Measurements from ENCODE around the gene MIP. TPM values are rescaled to one million over a fixed set of nuclear protein-coding genes. Genes with fewer than 3 reads are reported as not detected.
A peak's percentile ranks its signal among the peaks of the same experiment; 100 is the strongest.
"Not testable (repeated sequence)": the region's sequence is repeated elsewhere in the genome, so short reads cannot be mapped to it uniquely, and the experiment has no call there.

Gene MIP
- total RNA-seq = not detected
- long read RNA-seq, donor 1 = 0 reads
- long read RNA-seq, donor 2 = 0 reads

DNA sequence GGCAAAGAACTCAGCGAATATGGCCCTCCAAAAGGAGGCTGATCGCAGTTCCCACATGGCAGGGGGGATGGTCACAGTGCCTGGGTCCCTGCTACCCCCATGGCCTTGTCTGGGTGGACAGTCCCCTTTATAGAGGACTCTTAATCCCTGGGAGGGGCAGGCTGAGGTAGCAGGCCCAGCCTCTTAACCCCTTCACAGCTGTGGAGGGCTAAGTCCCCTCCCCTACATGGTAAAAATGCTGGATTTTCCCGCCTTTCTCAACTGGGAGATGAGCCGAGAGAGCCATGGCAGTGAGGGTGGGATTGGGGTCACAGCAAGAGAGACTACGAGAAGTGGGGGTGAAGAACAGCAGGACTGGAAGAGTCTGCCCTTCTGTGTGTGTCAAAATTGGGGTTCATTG, at the start of gene MIP:
MIP (minus strand) TSS at position 101 of the 400 bp plus-strand sequence; CDS start at position 57, 44 bp downstream.
- H3K4me1 ChIP-seq (ENCODE audit: low read depth) = no peaks in the 10 kb centered on the region
- no peak for TF ChIP-seq CTCF (IDR thresholded peaks at IDR 0.05)
- no peak within 1 kb of the TSS for H3K4me3 ChIP-seq
- ATAC-seq (no peak), DNase-seq (no peak)
- H3K9me3 ChIP-seq = no peaks in the 10 kb centered on the region
- no peaks in the 10 kb centered on the region for H3K36me3 ChIP-seq (ENCODE audit: low read depth)
- intact Hi-C loops (cut with DNase I, micrococcal nuclease) = no loop called here

DNA sequence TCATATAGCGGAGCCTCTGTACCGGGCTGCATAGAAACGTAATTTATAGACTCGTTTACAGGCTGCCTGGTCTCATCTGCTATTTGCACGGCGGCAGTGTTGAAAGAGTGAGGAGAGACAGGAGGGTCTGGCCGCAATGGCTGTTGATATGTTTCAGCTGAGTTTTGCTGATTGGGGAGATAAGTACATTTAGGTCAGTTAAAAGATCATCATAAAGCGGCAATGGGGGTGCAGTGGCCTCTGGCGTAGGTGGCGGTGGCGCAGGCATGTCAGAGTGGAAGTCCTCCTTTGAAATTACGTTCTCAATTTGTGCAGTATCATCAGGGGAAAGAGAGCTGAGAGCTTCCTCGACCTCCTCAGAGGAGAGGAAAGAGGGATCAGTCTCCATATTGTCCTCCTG, 45.4 kb upstream of the MIP start:
- DNase-seq; H3K9me3 ChIP-seq; H3K36me3 ChIP-seq (ENCODE audit: low read depth); ATAC-seq; H3K4me3 ChIP-seq; intact Hi-C loops (cut with DNase I, micrococcal nuclease); H3K4me1 ChIP-seq (ENCODE audit: low read depth): not testable (repeated sequence)

DNA sequence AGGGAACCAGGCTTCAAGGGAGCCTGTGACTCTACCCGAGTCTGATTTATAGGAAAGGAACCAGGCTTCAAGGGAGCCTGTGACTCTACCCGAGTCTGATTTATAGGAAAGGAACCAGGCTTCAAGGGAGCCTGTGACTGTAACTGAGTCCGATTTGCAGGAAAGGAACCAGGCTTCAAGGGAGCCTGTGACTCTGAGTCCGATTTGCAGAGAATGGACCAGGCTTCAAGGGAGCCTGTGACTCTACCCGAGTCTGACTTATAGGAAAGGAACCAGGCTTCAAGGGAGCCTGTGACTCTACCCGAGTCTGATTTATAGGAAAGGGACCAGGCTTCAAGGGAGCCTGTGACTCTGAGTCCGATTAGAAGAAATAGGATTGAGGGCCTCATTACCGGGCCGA, 45.0 kb upstream of the MIP start:
- intact Hi-C loops (cut with DNase I, micrococcal nuclease); DNase-seq; H3K4me1 ChIP-seq (ENCODE audit: low read depth); ATAC-seq; H3K36me3 ChIP-seq (ENCODE audit: low read depth); H3K9me3 ChIP-seq; H3K4me3 ChIP-seq: not testable (repeated sequence)

- H3K9me3 ChIP-seq; H3K4me3 ChIP-seq; ATAC-seq; intact Hi-C loops (cut with DNase I, micrococcal nuclease); H3K4me1 ChIP-seq (ENCODE audit: low read depth); DNase-seq; H3K36me3 ChIP-seq (ENCODE audit: low read depth): not testable (repeated sequence)
Measured at GRCh38 chr12:56498126-56498902, 43.9 kb upstream of the MIP start.

- peak in 2 of 3 donors; percentile 73 to 77 for DNase-seq
- ATAC-seq; intact Hi-C loops (cut with DNase I, micrococcal nuclease); H3K4me3 ChIP-seq; H3K36me3 ChIP-seq (ENCODE audit: low read depth); H3K9me3 ChIP-seq; H3K4me1 ChIP-seq (ENCODE audit: low read depth): not testable (repeated sequence)
- TF ChIP-seq CTCF (IDR thresholded peaks at IDR 0.05) = peak; percentile 19
Measured at GRCh38 chr12:56496704-56497103, 42.2 kb upstream of the MIP start.

DNA sequence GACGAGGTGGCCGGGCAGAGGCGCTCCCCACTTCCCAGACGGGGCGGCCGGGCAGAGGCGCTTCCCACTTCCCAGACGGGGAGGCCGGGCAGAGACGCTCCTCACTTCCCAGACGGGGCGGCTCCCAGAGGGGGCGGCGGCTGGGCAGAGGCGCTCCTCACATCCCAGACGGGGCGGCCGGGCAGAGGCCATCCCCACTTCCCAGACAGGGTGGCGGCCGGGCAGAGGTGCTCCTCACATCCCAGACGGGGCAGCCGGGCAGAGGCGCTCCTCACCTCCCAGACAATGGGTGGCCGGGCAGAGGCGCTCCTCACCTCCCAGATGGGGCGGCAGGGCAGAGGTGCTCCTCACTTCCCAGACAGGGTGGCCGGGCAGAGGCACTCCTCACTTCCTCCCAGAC, 40.0 kb upstream of the MIP start:
- DNase-seq; H3K36me3 ChIP-seq (ENCODE audit: low read depth); H3K4me3 ChIP-seq; ATAC-seq; H3K4me1 ChIP-seq (ENCODE audit: low read depth); H3K9me3 ChIP-seq; intact Hi-C loops (cut with DNase I, micrococcal nuclease): not testable (repeated sequence)

DNA sequence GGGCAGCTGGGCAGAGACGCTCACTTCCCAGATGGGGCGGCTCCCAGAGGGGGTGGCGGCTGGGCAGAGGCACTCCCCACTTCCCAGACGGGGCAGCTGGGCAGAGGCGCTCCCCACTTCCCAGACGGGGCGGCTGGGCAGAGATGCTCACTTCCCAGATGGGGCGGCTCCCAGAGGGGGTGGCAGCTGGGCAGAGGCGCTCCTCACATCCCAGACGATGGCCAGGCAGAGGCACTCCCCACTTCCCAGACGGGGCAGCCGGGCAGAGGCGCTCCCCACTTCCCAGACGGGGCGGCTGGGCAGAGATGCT, 39.6 kb upstream of the MIP start:
- DNase-seq; H3K36me3 ChIP-seq (ENCODE audit: low read depth); ATAC-seq; H3K4me1 ChIP-seq (ENCODE audit: low read depth); H3K4me3 ChIP-seq; intact Hi-C loops (cut with DNase I, micrococcal nuclease); H3K9me3 ChIP-seq: not testable (repeated sequence)

DNA sequence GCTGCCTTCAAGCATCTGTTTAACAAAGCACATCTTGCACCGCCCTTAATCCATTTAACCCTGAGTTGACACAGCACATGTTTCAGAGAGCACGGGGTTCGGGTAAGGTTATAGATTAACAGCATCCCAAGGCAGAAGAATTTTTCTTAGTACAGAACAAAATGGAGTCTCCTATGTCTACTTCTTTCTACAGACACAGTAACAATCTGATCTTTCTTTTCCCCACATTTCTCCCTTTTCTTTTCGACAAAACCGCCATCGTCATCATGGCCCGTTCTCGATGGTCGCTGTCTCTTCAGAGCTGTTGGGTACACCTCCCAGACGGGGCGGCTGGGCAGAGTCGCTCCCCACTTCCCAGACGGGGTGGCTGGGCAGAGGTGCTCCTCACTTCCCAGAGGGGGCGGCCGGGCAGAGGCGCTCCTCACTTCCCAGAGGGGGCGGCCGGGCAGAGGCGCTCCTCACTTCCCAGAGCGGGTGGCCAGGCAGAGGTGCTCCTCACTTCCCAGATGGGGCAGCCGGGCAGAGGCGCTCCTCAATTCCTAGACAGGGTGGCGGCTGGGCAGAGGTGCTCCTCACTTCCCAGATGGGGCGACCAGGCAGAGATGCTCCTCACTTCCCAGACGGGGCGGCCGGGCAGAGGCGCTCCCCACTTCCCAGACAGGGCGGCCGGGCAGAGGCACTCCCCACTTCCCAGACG, 39.1 kb upstream of the MIP start:
- intact Hi-C loops (cut with DNase I, micrococcal nuclease); H3K36me3 ChIP-seq (ENCODE audit: low read depth); H3K4me3 ChIP-seq; DNase-seq; H3K9me3 ChIP-seq; H3K4me1 ChIP-seq (ENCODE audit: low read depth); ATAC-seq: not testable (repeated sequence)

Data from mucosa of descending colon (tissue), 3 donors.